Aorta (tissue), 5 donors: ENCODE results near the gene LYL1. TPM values are rescaled to one million over a fixed set of nuclear protein-coding genes. Genes with fewer than 3 reads are reported as not detected.

Experiments used
- ATAC-seq: fragments of 200-7000 bp; cut with Tn5 transposase; one replicate; pipeline ENCODE4 v1.9.1; 2022; ENCODE audit warnings: moderate library complexity; ENCODE audit not compliant: low FRiP score
- DNase-seq, 2 donors: peaks; one replicate each; pipeline ENCODE4 v3.0.0-alpha.2; 2020
- H3K27ac ChIP-seq, 2 donors: one replicate each; pipeline ENCODE4 v1.5.1; 2013; ENCODE audit warnings: low read length in 2 of 2, mild to moderate bottlenecking in 2 of 2, moderate library complexity in 2 of 2, control low read depth in 1 of 2, inconsistent platforms in 1 of 2, low read depth in 1 of 2
- H3K27me3 ChIP-seq, 2 donors: one replicate each; pipeline ENCODE4 v1.6.1; 2013; ENCODE audit warnings: control low read depth in 1 of 2, low read length in 1 of 2, mild to moderate bottlenecking in 1 of 2, moderate library complexity in 1 of 2; ENCODE audit not compliant: insufficient read depth in 2 of 2, control insufficient read depth in 1 of 2
- H3K36me3 ChIP-seq, 2 donors: one replicate each; pipeline ENCODE4 v1.6.1; 2013; ENCODE audit warnings: control low read depth in 1 of 2, low read length in 1 of 2, mild to moderate bottlenecking in 1 of 2; ENCODE audit not compliant: insufficient read depth in 2 of 2, control insufficient read depth in 1 of 2
- H3K4me1 ChIP-seq, 2 donors: one replicate each; pipeline ENCODE4 v1.6.1; 2013; ENCODE audit warnings: low read length in 2 of 2, control low read depth in 1 of 2, mild to moderate bottlenecking in 1 of 2, moderate library complexity in 1 of 2; ENCODE audit not compliant: insufficient read depth in 2 of 2, control insufficient read depth in 1 of 2
- H3K4me3 ChIP-seq, 2 donors: one replicate each; pipeline ENCODE4 v1.5.1; 2013; ENCODE audit warnings: low read length in 2 of 2, control low read depth in 1 of 2, mild to moderate bottlenecking in 1 of 2
- H3K9me3 ChIP-seq: one replicate; pipeline ENCODE4 v1.6.1; 2013; ENCODE audit warnings: mild to moderate bottlenecking, low read length; ENCODE audit not compliant: control insufficient read depth
- WGBS, 2 donors: extraction: QIAGEN DNeasy Blood & Tissue Kit; methylation state at CpG; one replicate each; pipeline ENCODE4 v1.1.7; 2013; 5-methylcytosine and 5-hydroxymethylcytosine counted together
- intact Hi-C, 2 donors: fragments of 100-400 bp; cut with DNase I; formaldehyde crosslinking; loops; one replicate each; pipeline versions ENCODE4 v1.14.2 to v1.15.0; 2022
- polyA plus RNA-seq, 2 donors: library from polyadenylated mRNA; stranded (reverse); fragments of 200-250 nt; gene quantifications; one replicate each; pipeline ENCODE4 v1.2.3, GENCODE V29; 2013
- total RNA-seq, 2 donors: library from RNA; stranded (reverse); fragmentation: NEBNext Ultra II Directional; extraction: Animal tissue kit (Norgen Biotek cat#: 25700); gene quantifications; one replicate each; pipeline ENCODE4 v1.2.1, GENCODE V29; 2021
- donor health status: healthy with polysubstance abuse.
- donor health status: Bipolar disorder and iron deficiency.
- donor health status: DM: no; HTN: no; CAD: no.
- donor health status: DM: no; HTN: no; CAD: no.
- donor health status: DM: yes; HTN: yes; CAD: no.

LYL1 gene
- total and polyA plus RNA-seq, 4 donors = 7.3 to 28.6 (median 9.0) TPM

DNA sequence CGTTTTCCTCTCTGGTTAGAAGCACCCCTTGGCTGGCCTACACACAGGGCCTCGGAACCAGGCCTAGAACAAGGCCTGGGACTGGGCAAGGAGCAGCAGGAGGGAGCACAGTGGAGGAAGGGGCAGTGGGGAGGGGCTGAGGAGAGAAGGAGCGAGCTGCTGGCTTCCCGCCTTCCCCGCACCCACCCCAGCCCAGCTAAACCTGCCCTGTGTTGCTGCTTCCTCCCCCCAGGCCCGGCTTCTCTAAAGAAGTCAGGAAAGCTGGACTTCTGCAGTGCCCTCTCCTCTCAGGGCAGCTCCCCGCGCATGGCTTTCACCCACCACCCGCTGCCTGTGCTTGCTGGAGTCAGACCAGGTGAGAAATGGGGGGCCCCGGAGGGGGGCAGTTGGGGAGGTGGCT is 24.3 kb downstream of the LYL1 start:
- no peaks in the 10 kb centered on the region for H3K36me3 ChIP-seq
- WGBS, 2 donors = 36 to 45% methylated on average over 6 to 10 of the region's 10 CpGs
- intact Hi-C loops = no loop called here
- no peaks in the 10 kb centered on the region for H3K27me3 ChIP-seq
- DNase-seq (no peak), ATAC-seq (no peak)
- no peaks in the 10 kb centered on the region for H3K9me3 ChIP-seq
- H3K4me3 ChIP-seq = no peak overlapping the region
- H3K4me1 ChIP-seq = no peaks in the 10 kb centered on the region
- peak overlapping the region; percentile 8 to 85 for H3K27ac ChIP-seq

DNA sequence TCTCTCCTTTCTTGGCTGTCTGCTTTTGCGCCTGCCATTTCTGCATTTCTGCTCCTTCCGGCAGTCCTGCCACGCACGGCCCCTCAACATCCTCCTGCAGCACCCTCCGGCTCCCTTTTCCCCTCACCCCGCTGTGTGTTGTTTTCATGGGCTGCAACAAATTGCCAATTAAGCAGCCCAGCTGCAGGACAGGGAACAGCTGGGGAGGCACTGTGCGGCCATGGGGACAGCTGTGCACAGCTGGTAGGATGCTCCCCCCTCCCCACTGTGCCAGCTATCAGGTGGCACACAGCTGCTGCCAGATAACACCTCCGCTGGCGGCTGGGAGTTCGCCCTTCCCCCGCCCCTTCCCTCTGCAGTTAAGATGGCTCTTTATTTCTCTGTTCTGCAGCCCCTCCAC is 25.4 kb downstream of the LYL1 start:
- H3K27me3 ChIP-seq = no peaks in the 10 kb centered on the region
- intact Hi-C loops = no loop called here
- H3K36me3 ChIP-seq = no peaks in the 10 kb centered on the region
- ATAC-seq = no peak
- DNase-seq = no peak
- no peaks in the 10 kb centered on the region for H3K4me1 ChIP-seq
- H3K27ac ChIP-seq = peak overlapping the region in 1 of 2 donors; percentile 15
- H3K4me3 ChIP-seq = no peak overlapping the region
- H3K9me3 ChIP-seq = no peaks in the 10 kb centered on the region
- WGBS, 2 donors = 16 to 21% methylated on average over 10 to 11 of the region's 11 CpGs

DNA sequence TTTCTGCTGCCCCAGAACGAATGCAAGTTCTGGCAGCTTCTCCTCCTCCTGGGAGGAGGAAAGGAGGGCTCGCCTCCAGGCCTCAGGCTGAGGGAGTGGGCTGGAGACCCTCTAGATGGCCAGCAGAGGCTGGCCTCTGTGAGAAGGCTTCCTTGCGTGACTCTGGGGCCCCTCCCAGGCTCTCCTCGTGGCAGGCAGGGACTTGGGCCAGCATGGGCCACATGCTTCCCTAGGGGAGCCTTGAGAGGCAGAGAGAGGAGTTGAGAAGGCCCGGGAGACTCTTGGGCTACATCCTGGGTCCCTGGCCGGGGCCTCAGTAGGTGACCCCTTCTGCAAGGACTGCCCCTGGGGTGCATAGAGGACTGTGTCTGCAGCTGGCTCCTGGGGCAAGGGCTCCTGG is 25.9 kb downstream of the LYL1 start:
- H3K9me3 ChIP-seq = no peaks in the 10 kb centered on the region
- intact Hi-C loops = no loop called here
- no peak for DNase-seq
- no peaks in the 10 kb centered on the region for H3K27me3 ChIP-seq
- no peaks in the 10 kb centered on the region for H3K36me3 ChIP-seq
- peak overlapping the region in 1 of 2 donors; percentile 15 for H3K27ac ChIP-seq
- WGBS, 2 donors = 6% methylated on average over 5 to 6 of the region's 6 CpGs
- H3K4me1 ChIP-seq = no peaks in the 10 kb centered on the region
- H3K4me3 ChIP-seq = no peak overlapping the region
- peak; percentile 43 for ATAC-seq

DNA sequence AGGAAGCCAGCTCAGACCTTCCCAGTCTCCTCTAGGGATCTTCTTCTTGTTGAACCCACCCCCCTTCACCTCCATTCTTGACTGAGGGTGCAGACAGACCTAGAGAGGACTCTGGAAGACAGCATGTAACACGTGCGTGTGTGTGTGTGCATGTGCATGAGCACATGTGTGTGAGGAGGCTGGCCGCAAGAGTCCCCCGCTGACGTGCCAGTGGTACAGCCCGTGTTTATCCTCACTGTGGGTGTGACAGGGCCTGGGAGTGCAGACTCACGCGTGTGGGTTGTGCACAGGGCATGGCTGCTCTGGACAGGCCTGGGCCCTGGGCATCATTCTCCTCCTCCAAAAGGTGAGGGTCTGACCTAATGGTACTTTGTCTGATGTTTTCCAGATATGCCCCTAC is 26.3 kb downstream of the LYL1 start:
- whole genome bisulfite sequencing, 2 donors = 12 to 14% methylated on average over 8 of the region's 8 CpGs
- Histone ChIP-seq H3K36me3 (no peaks in the 10 kb centered on the region), H3K27me3 (no peaks in the 10 kb centered on the region), H3K9me3 (no peaks in the 10 kb centered on the region), H3K4me1 (no peaks in the 10 kb centered on the region), H3K27ac (peak overlapping the region in 1 of 2 donors; percentile 15), H3K4me3 (no peak overlapping the region)
- no peak for DNase-seq
- intact Hi-C loops = no loop called here
- no peak for ATAC-seq

DNA sequence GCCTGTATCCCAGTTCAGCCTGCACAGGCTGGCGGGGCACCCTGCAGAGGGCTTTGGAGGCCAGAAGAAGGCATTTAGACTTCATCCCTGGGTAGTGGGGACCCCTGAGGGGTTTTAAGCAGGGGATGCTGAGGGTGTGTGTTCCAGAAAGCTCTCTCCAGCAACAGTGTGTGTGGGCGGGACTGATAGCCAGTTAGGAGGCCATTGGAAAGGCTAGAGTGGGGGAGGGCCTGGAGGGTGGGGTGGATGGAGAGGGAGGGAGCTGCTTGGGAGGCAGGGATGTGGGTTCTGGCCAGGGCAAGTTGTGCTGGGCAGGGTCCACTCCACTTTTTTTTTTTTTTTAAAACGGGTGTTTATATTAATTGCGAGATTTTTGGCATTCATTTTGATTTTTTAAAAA is 28.3 kb downstream of the LYL1 start:
- H3K4me1 ChIP-seq = no peaks in the 10 kb centered on the region
- no peak overlapping the region for H3K27ac ChIP-seq
- ATAC-seq (no peak), DNase-seq (no peak)
- intact Hi-C loops = no loop called here
- H3K27me3 ChIP-seq = no peaks in the 10 kb centered on the region
- no peaks in the 10 kb centered on the region for H3K36me3 ChIP-seq
- no peaks in the 10 kb centered on the region for H3K9me3 ChIP-seq
- 45 to 49% methylated on average over 4 of the region's 4 CpGs for WGBS, 2 donors
- no peak overlapping the region for H3K4me3 ChIP-seq

DNA sequence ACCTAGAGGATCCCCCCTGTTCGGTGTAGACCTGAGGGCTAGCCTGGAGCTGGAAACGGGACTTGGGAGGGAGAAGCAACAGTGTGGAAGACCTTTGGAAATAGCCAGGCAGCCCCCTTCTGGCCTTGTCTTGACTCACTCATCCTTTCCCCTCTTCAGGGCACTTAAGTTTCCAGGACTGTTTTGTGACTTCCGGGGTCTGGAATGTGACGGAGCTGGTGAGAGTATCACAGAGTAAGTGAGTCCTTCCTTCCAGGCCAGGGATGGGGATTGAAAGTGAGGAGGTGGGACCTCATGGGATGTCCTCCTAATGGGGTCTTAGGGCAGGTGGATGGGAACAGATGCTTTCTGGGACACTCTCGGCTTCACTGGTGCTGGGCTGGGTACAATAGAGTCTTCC is 29.4 kb downstream of the LYL1 start:
- intact Hi-C loops = no loop called here
- H3K27me3 ChIP-seq = no peaks in the 10 kb centered on the region
- ATAC-seq (no peak), DNase-seq (no peak)
- peak overlapping the region in 1 of 2 donors; percentile 13 for H3K27ac ChIP-seq
- no peaks in the 10 kb centered on the region for H3K36me3 ChIP-seq
- H3K4me1 ChIP-seq = no peaks in the 10 kb centered on the region
- WGBS, 2 donors = 61 to 71% methylated on average over 5 of the region's 5 CpGs
- H3K9me3 ChIP-seq = no peaks in the 10 kb centered on the region
- H3K4me3 ChIP-seq = no peak overlapping the region

DNA sequence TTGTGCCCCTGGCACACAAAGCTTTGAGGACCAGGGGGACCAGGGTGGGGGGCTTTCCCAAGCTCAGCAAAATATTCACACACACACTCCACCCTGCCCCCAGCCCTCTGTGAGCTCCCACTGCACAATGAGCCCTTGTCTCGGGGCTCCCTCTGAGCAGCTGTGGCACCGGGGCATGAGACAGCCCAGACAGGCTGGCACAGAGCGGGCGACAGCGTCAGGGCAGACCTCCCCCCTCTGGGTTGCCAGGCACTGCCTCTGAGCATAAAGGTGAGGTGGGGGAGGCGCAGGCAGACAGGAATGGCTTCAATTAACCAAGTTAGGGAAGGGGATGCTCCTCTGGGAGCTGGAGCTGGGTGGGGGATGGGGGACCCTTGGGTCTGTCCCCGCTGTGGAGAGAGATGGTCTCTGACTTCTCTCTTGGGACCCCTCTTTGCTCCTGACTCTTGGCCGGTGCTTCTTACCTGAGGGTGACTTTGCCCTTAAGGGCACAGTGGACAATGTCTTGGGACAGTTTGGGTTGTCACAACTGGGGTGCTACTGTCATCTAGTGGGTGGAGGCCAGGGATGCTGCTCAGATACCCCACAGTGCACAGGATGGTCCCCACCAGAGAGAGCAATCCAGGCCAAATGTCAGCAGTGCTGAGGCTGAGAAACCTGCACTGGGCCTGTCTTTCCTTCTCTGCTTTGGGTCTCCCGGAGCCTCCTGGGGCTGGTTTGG is 30.3 kb downstream of the LYL1 start:
- intact Hi-C loops = no loop called here
- no peaks in the 10 kb centered on the region for H3K4me1 ChIP-seq
- no peaks in the 10 kb centered on the region for H3K36me3 ChIP-seq
- ATAC-seq = no peak
- H3K9me3 ChIP-seq = no peaks in the 10 kb centered on the region
- DNase-seq = no peak
- no peak overlapping the region for H3K4me3 ChIP-seq
- peak overlapping the region in 1 of 2 donors; percentile 0 for H3K27ac ChIP-seq
- WGBS, 2 donors = 38 to 50% methylated on average over 8 to 9 of the region's 9 CpGs
- no peaks in the 10 kb centered on the region for H3K27me3 ChIP-seq

DNA sequence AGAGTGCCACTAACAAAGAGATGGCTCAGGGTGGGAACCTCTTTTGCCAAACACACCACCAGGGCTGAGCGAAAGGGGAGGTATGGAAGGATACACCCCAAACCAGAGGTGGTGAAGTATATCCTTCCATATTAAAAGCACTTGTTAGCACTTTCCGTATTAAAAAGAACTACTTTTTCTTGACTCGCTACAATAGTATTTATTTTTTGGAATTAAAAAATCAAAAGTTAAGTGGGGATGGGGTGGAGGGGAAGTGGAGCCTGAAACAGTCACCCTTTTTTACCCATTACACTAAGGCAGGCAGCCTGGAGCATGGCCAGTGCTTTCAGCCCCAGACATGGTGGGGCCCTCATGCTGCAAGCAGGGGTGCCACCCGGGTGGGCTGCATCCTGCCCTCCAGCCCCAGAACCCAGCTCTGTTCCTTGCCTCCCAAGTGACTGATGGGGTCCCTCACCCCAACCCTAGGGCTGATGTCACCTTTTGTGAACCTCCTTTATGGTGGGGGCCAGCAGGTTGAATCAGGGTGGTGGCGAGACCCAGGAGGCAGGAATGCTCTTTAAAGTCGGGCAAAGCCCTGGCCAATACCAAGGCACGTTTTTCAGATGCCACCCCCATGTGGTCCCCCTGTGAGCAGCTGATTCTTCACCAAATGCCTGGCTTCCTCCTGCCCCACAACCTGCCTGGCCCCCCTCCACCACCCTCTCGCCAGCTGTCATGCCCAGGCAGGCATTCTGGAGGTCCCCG is 31.0 kb downstream of the LYL1 start:
- ATAC-seq (no peak), DNase-seq (no peak)
- Histone ChIP-seq H3K36me3 (no peaks in the 10 kb centered on the region), H3K4me3 (no peak overlapping the region), H3K4me1 (no peaks in the 10 kb centered on the region), H3K27ac (peak overlapping the region in 1 of 2 donors; percentile 71), H3K27me3 (no peaks in the 10 kb centered on the region), H3K9me3 (no peaks in the 10 kb centered on the region)
- WGBS, 2 donors = 33 to 35% methylated on average over 9 of the region's 9 CpGs
- intact Hi-C loops = no loop called here
